WI38 (cell line): ENCODE results near the gene EGFL8.

Source experiments
- H3K4me3 ChIP-seq: 2 replicates; pipeline ENCODE4 v1.5.1; 2011; ENCODE audit warnings: low read depth, mild to moderate bottlenecking, control low read depth, low read length
- TF ChIP-seq, protein P1 (sequence below): IDR thresholded peaks from 2 replicates; pipeline ENCODE4 v1.5.1; 2012; ENCODE audit warnings: low read depth, mild to moderate bottlenecking, control low read depth, low read length

The EGFL8 gene

GRCh38 chr6:32164295-32164694, at the start of gene EGFL8:
Gene EGFL8, plus strand, starts transcription at chr6:32164595. Its CDS starts 1,571 bp downstream, at chr6:32166166.
- TF ChIP-seq, protein P1, sequence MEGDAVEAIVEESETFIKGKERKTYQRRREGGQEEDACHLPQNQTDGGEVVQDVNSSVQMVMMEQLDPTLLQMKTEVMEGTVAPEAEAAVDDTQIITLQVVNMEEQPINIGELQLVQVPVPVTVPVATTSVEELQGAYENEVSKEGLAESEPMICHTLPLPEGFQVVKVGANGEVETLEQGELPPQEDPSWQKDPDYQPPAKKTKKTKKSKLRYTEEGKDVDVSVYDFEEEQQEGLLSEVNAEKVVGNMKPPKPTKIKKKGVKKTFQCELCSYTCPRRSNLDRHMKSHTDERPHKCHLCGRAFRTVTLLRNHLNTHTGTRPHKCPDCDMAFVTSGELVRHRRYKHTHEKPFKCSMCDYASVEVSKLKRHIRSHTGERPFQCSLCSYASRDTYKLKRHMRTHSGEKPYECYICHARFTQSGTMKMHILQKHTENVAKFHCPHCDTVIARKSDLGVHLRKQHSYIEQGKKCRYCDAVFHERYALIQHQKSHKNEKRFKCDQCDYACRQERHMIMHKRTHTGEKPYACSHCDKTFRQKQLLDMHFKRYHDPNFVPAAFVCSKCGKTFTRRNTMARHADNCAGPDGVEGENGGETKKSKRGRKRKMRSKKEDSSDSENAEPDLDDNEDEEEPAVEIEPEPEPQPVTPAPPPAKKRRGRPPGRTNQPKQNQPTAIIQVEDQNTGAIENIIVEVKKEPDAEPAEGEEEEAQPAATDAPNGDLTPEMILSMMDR = no peak
- no peak within 1 kb of the TSS for H3K4me3 ChIP-seq

GRCh38 chr6:32114796-32115195, 49.6 kb upstream of the EGFL8 start:
- TF ChIP-seq, protein P1 = no peak
- H3K4me3 ChIP-seq = no peak overlapping the region

- TF ChIP-seq, protein P1 = no peak
- no peak overlapping the region for H3K4me3 ChIP-seq
These were observed 48.8 kb upstream of the EGFL8 start for GRCh38 chr6:32115623-32116022.

DNA sequence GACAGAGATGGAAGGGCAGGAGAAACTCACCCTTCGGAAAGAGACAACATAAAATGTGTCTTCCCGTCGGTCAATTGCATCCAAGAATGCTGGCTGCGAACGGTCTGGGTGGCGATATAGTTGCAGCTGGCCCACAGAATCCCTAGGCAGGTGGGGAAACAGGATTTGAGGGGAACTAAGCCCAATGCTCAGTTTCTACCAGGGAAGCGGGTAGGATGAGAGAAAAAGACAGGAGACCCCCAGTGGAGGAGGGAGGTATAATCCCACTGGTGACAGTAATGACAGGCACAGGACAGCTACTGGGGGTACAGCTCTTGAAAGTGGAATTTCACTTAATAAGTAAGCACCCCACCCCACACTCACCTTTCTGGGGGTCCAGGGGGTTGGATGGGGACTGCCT, 47.7 kb upstream of the EGFL8 start:
- TF ChIP-seq, protein P1 = peak; percentile 57
- H3K4me3 ChIP-seq = no peak overlapping the region

DNA sequence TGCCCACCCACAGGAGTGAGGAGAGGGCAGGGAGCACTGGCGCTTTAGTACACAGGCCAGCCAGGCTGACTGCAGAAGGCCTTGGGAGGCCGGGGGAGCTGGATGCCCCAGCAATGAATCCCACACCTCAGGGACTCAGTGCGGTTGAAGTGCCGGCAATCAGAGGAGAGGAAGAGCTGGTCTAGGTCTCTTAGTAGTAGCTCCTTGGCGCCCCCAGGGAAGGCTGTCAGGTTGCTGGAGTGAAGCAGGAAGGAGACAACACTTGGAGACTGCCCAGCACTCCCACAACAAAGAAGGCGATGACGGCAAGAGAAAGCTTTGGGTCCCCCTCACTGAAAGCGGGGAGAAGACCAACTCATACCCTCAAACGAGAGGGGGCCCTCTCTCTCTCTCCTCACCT, 46.9 kb upstream of the EGFL8 start:
- TF ChIP-seq, protein P1 = no peak
- no peak overlapping the region for H3K4me3 ChIP-seq

DNA sequence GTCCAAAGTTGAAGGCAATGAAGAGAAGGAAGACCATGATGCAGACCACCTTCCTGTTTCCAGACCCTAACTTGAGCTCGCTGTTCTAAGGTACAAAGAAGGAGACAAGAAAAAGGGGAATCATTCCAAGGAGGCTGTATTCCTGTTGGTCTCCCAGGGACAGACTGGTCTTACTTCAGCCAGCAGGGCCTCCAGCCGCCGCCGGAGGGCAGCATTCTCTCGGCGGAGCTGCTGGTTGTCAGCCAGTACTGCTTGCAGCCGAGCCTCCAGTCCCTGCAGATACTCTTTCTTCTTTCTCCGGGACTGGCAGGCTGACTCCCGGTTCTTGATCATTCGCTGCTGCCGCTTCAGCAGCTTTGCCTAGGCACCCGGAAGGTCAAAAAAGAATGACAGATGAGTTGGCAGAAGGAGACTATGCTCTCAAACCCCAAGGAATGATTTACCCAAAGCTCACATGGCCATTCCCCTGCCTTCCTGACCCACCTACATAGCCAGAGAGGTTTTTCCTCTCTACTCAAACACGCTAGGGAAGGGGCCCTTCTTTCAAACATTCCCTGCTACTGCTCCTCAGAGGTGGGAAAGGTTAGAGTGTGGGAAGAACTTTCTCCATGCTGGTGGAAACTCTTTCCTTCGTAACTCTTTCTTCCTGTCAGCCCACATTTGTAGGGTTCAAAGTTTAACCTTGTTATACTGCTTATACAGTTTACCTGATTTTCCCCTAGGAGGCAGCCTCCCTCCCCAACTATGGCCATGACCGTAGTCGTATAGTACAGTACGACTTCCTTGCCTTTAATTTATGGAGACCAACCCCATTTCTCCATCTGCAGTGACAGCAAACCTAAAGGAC, 45.4 kb upstream of the EGFL8 start:
- TF ChIP-seq, protein P1 = peak; percentile 95
- no peak overlapping the region for H3K4me3 ChIP-seq

DNA sequence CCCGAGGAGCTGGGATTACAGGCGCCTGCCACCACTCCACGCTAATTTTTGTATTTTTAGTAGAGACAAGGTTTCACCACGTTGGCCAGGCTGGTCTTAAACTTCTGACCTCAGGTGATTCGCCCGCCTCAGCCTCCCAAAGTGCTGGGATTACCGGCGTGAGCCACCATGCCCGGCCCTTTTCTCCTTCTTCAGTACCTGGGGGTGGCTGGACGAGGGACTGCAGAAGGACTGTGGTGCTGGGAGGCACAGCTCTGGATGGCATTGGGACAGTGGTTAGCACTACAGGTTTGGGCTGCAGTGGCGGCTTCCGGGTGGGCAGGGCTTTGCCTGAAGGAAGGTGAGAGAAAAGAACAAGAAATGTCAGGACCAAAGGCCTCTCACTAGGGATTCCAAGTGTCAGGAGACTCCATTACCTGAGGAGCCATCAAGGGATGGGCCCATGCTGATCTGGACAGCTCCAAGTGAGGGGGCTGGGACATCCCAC, 43.8 kb upstream of the EGFL8 start:
- TF ChIP-seq, protein P1 = no peak
- H3K4me3 ChIP-seq = no peak overlapping the region
